GM18909 (cell line): Measurements from ENCODE around the gene PTGDS.

Source experiments
- ATAC-seq: cut with Tn5 transposase; IDR thresholded peaks from one replicate; pipeline ENCODE4 v1.9.1; 2021; ENCODE audit warnings: mild to moderate bottlenecking; ENCODE audit not compliant: unreplicated experiment, poor library complexity

The PTGDS gene

GRCh38 chr9:136977223-136977622 is at the start of gene PTGDS:
Gene PTGDS (plus strand): TSS chr9:136977504. CDS start chr9:136977579, 75 bp downstream.
- ATAC-seq, result no peak

GRCh38 chr9:136928591-136928990 is 48.7 kb upstream of the PTGDS start:
- no peak for ATAC-seq

- no peak for ATAC-seq
These were observed 47.3 kb upstream of the PTGDS start for GRCh38 chr9:136930014-136930413.

- no peak for ATAC-seq
These were observed 45.6 kb upstream of the PTGDS start for GRCh38 chr9:136931611-136932130.

- ATAC-seq, result no peak
These were observed 43.0 kb upstream of the PTGDS start for GRCh38 chr9:136934277-136934676.

- ATAC-seq, result no peak
These were observed 41.7 kb upstream of the PTGDS start for GRCh38 chr9:136935651-136936050.

- ATAC-seq, result no peak
These were observed 40.6 kb upstream of the PTGDS start for GRCh38 chr9:136936645-136937170.

GRCh38 chr9:136937186-136938001 is 39.9 kb upstream of the PTGDS start:
- no peak for ATAC-seq

GRCh38 chr9:136939431-136939995 is 37.8 kb upstream of the PTGDS start:
- ATAC-seq, result no peak

GRCh38 chr9:136939996-136940525 is 37.2 kb upstream of the PTGDS start:
- no peak for ATAC-seq

- no peak for ATAC-seq
These were observed 36.6 kb upstream of the PTGDS start for GRCh38 chr9:136940526-136941230.

GRCh38 chr9:136941231-136942111 is 35.8 kb upstream of the PTGDS start:
- ATAC-seq, result no peak

- ATAC-seq, result no peak
These were observed 35.0 kb upstream of the PTGDS start for GRCh38 chr9:136942112-136942880.

GRCh38 chr9:136942881-136943230 is 34.4 kb upstream of the PTGDS start:
- ATAC-seq, result no peak

- peak; percentile 13 for ATAC-seq
These were observed 33.8 kb upstream of the PTGDS start for GRCh38 chr9:136943291-136944211.

- ATAC-seq, result peak; percentile 38
These were observed 33.1 kb upstream of the PTGDS start for GRCh38 chr9:136944212-136944518.

- peak; percentile 75 for ATAC-seq
These were observed 32.6 kb upstream of the PTGDS start, which contains the start of the genes C8G and FBXW5 for GRCh38 chr9:136944519-136945332. Gene C8G (plus strand): TSS chr9:136945243. CDS start chr9:136945321, 78 bp downstream. Gene FBXW5 (minus strand): TSS chr9:136944738. CDS start chr9:136944083, 655 bp downstream.
